GM12878 (cell line): ENCODE results near the gene MSLN. TPM values are rescaled to one million over a fixed set of nuclear protein-coding genes. Genes with fewer than 3 reads are reported as not detected.

Experiments
- ATAC-seq: fragments of 200-7000 bp; cut with Tn5 transposase; 3 replicates; pipeline ENCODE4 v1.9.1; 2020; ENCODE audit warnings: mild to moderate bottlenecking, moderate library complexity
- BruUV-seq: library from RNA; stranded (reverse); fragments of 400-500 nt; replicated peaks from 2 replicates; lab custom pipeline; 2021; lab: Mats Ljungman, UMichigan
- CTCF ChIA-PET: fragments of 300-600 bp; sonication (Branson Sonifier 250); formaldehyde crosslinking; extraction: SDS; loops from one replicate; lab custom pipeline; 2021; ENCODE audit warnings: inconsistent platforms; lab: Yijun Ruan, JAX
- POLR2A ChIA-PET: fragments of 350-600 bp; formaldehyde crosslinking; extraction: SDS; loops from one replicate; lab custom pipeline; 2021; ENCODE audit warnings: inconsistent platforms; lab: Charles Lee
- RAD21 ChIA-PET: fragments of 300-600 bp; sonication (Branson Sonifier 250); formaldehyde crosslinking; loops from one replicate; lab custom pipeline; 2023; ENCODE audit warnings: antibody characterized with exemption; ENCODE audit not compliant: unreplicated experiment; lab: Charles Lee
- SMC1A ChIA-PET: fragments of 300-600 bp; sonication (Branson Sonifier 250); formaldehyde crosslinking; loops from one replicate; lab custom pipeline; 2023; ENCODE audit not compliant: unreplicated experiment, uncharacterized antibody; lab: Charles Lee
- DNase-seq: peaks from one replicate; pipeline ENCODE4 v3.0.0-alpha.2; 2011; ENCODE audit warnings: low read depth, low spot score
- FAIRE-seq: peaks from 3 replicates; lab custom pipeline; 2011; peaks lifted over from hg19 to GRCh38; lab: Jason Lieb, UNC
- H2AFZ ChIP-seq: 2 replicates; pipeline ENCODE4 v1.6.0; 2011; ENCODE audit warnings: low read depth, low read length, control low read depth; ENCODE audit not compliant: control insufficient read depth
- H3K27ac ChIP-seq: 2 replicates; pipeline ENCODE4 v1.5.1; 2011; ENCODE audit warnings: control low read depth; ENCODE audit not compliant: control insufficient read depth, insufficient read depth
- H3K27me3 ChIP-seq, 2 experiments: replicated peaks in 1 of 2; 2 replicates each; pipeline versions ENCODE4 v1.6.0 to v1.6.1; 2011; ENCODE audit warnings: low read length in 1 of 2; ENCODE audit not compliant: control insufficient read depth in 2 of 2, insufficient read depth in 2 of 2
- H3K36me3 ChIP-seq, 2 experiments: 2 replicates each; pipeline ENCODE4 v1.5.1; 2011; ENCODE audit warnings: low read length in 1 of 2; ENCODE audit not compliant: control insufficient read depth in 2 of 2, insufficient read depth in 2 of 2
- H3K4me1 ChIP-seq: 2 replicates; pipeline ENCODE4 v1.6.1; 2011; ENCODE audit warnings: mild to moderate bottlenecking, low read length, moderate library complexity, mixed read lengths; ENCODE audit not compliant: control insufficient read depth, insufficient read depth
- H3K4me2 ChIP-seq: 2 replicates; pipeline ENCODE4 v1.6.0; 2011; ENCODE audit warnings: control low read depth; ENCODE audit not compliant: control insufficient read depth, insufficient read depth
- H3K4me3 ChIP-seq: fragments of 200-600 bp; sonication (generic); 2 replicates; pipeline ENCODE4 v1.5.1; 2016
- H3K79me2 ChIP-seq: 2 replicates; pipeline ENCODE4 v1.6.0; 2011; ENCODE audit warnings: low read length; ENCODE audit not compliant: control insufficient read depth, insufficient read depth
- H3K9ac ChIP-seq: 2 replicates; pipeline ENCODE4 v1.8.0; 2011; ENCODE audit warnings: low read length, control low read depth, mixed read lengths; ENCODE audit not compliant: control insufficient read depth, insufficient read depth
- H3K9me3 ChIP-seq: replicated peaks from 3 replicates; pipeline ENCODE4 v1.5.1; 2011; ENCODE audit warnings: mild to moderate bottlenecking, low read length; ENCODE audit not compliant: control insufficient read depth, insufficient read depth
- H4K20me1 ChIP-seq: 2 replicates; pipeline ENCODE4 v1.6.0; 2011; ENCODE audit not compliant: control insufficient read depth, insufficient read depth
- KAT2A ChIP-seq: conservative IDR thresholded peaks from 2 replicates; pipeline ENCODE4 v1.6.1; 2011; ENCODE audit warnings: low read depth, low read length; ENCODE audit not compliant: control insufficient read depth
- MEF2A ChIP-seq: IDR thresholded peaks from 2 replicates; pipeline ENCODE4 v1.6.1; 2011; ENCODE audit warnings: low read depth, mild to moderate bottlenecking, low read length, moderate library complexity; ENCODE audit not compliant: insufficient read depth
- NR2C2 ChIP-seq: IDR thresholded peaks from 2 replicates; pipeline ENCODE4 v1.6.1; 2011; ENCODE audit warnings: borderline replicate concordance, low read depth; ENCODE audit not compliant: control insufficient read depth, insufficient read length
- PAX5 ChIP-seq: IDR thresholded peaks from 2 replicates; pipeline ENCODE4 v1.6.1; 2011; ENCODE audit warnings: low read depth, low read length, borderline replicate concordance
- POU2F2 ChIP-seq: IDR thresholded peaks from 3 replicates; pipeline ENCODE4 v1.6.1; 2011; ENCODE audit warnings: low read depth, mild to moderate bottlenecking, low read length, borderline replicate concordance
- SIN3A ChIP-seq: IDR thresholded peaks from 2 replicates; pipeline ENCODE4 v1.6.1; 2012; ENCODE audit warnings: low read depth, low read length, improper control_type of control experiment
- SMC3 ChIP-seq: IDR thresholded peaks from 2 replicates; pipeline ENCODE4 v1.6.1; 2011; ENCODE audit warnings: low read length, improper control_type of control experiment, borderline replicate concordance
- WRNIP1 ChIP-seq: IDR thresholded peaks from 2 replicates; pipeline ENCODE4 v1.6.1; 2011; ENCODE audit warnings: low read depth, low read length, improper control_type of control experiment, borderline replicate concordance
- ZSCAN29 ChIP-seq: fragments of 450-650 bp; IDR thresholded peaks from 2 replicates; pipeline ENCODE4 v1.6.1; 2017; ENCODE audit warnings: mild to moderate bottlenecking, moderate library complexity
- WGBS: methylation state at CpG from one replicate; pipeline ENCODE4 v1.1.6; 2016; ENCODE audit warnings: low lambda C conversion rate; ENCODE audit not compliant: insufficient replicate concordance, insufficient coverage; ENCODE audit errors: missing lambda C conversion rate; 5-methylcytosine and 5-hydroxymethylcytosine counted together
- in situ Hi-C: fragments of 300-500 bp; cut with MboI; formaldehyde crosslinking; loops from 9 replicates; pipeline ENCODE4 v1.14.3; 2018; ENCODE audit warnings: mixed read lengths
- intact Hi-C: fragments of 100-400 bp; cut with micrococcal nuclease; formaldehyde crosslinking; loops from one replicate; pipeline ENCODE4 v1.14.2; 2022; ENCODE audit not compliant: unreplicated experiment
- polyA plus RNA-seq, 11 experiments: library from polyadenylated mRNA; depleted of rRNA in 4 of 11; unstranded in 6 of 11; stranded (reverse) in 5 of 11; fragments of >200 nt; fragmentation: Nextera tagmentation in 4 of 11; fragmentation: Illumina TruSeq in 1 of 11; extraction: Ambion mirVana in 4 of 11; extraction: Trizol in 1 of 11; gene quantifications; 1 replicate in 1 of 11; 2 replicates in 10 of 11; pipeline versions ENCODE4 v1.2.1 to v1.2.3, GENCODE V29; 2011 to 2016; ENCODE audit warnings: inconsistent platforms in 2 of 11, missing spikeins in 2 of 11, low read depth in 1 of 11
- total RNA-seq, 4 experiments: library from RNA; depleted of rRNA in 3 of 4; stranded (reverse); fragments of >200 nt in 3 of 4; fragmentation: Illumina TruSeq in 1 of 4; extraction: Trizol in 1 of 4; gene quantifications; 2 replicates each; pipeline versions ENCODE4 v1.2.1 to v1.2.3, GENCODE V29; 2013 to 2021
- TF ChIP-seq, protein P1 (sequence below): IDR thresholded peaks from 2 replicates; pipeline ENCODE4 v1.6.1; 2011; ENCODE audit warnings: low read depth, low read length, improper control_type of control experiment, borderline replicate concordance
- TF ChIP-seq, protein P2 (sequence below): fragments of 450-650 bp; formaldehyde crosslinking; IDR thresholded peaks from 2 replicates; pipeline ENCODE4 v1.4.0; 2022; ENCODE audit warnings: mild to moderate bottlenecking, moderate library complexity
- TF ChIP-seq, protein P3 (sequence below): fragments of 450-650 bp; IDR thresholded peaks from 2 replicates; pipeline ENCODE4 v1.6.1; 2017; ENCODE audit warnings: mild to moderate bottlenecking, moderate library complexity

The MSLN gene
- total and polyA plus RNA-seq, 10 of the 15 experiments (the other 5 are each of a cell fraction or from before 2014, with no cell fraction given): 0.08 TPM; not detected in 9

DNA sequence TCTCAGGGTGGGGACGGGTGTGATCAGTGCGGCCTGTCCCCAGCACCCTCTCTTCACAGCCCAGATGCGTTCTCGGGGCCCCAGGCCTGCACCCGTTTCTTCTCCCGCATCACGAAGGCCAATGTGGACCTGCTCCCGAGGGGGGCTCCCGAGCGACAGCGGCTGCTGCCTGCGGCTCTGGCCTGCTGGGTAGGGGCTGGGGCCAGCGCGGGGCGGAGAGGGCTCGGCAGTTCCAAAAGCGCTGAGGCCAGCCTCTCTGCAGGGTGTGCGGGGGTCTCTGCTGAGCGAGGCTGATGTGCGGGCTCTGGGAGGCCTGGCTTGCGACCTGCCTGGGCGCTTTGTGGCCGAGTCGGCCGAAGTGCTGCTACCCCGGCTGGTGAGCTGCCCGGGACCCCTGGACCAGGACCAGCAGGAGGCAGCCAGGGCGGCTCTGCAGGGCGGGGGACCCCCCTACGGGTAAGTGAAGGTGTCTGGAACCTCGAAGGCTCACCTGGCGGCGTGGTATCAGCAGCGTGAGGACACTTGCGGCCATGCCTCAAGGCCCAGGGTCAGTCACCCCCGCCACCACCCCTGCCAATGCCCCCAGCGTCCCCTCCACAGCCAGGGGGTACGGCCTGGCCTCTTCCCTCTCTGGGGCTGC is 4.4 kb downstream of the MSLN start (continued):
- TF ChIP-seq, protein P1, sequence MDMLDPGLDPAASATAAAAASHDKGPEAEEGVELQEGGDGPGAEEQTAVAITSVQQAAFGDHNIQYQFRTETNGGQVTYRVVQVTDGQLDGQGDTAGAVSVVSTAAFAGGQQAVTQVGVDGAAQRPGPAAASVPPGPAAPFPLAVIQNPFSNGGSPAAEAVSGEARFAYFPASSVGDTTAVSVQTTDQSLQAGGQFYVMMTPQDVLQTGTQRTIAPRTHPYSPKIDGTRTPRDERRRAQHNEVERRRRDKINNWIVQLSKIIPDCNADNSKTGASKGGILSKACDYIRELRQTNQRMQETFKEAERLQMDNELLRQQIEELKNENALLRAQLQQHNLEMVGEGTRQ: no peak
- TF ChIP-seq POU2F2: no peak
- TF ChIP-seq KAT2A: no peak
- TF ChIP-seq NR2C2: no peak
- TF ChIP-seq ZSCAN29: no peak
- no peak for TF ChIP-seq WRNIP1
- no peak for TF ChIP-seq MEF2A
- TF ChIP-seq, all 136 proteins: peak for 0

DNA sequence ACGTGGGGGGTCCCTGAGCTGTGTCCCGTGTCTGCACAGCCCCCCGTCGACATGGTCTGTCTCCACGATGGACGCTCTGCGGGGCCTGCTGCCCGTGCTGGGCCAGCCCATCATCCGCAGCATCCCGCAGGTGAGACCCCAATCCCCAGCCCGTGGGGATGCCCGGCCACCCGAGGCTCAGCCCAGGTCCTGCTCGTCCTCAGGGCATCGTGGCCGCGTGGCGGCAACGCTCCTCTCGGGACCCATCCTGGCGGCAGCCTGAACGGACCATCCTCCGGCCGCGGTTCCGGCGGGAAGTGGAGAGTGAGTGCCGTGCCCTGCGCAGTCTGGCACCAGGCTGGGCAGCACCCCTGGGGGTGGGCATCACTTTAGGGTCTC is 4.9 kb downstream of the MSLN start:
- H3K27ac ChIP-seq: no peak overlapping the region
- RAD21 ChIA-PET: no interaction called here
- WGBS: 79% methylated on average over 29 of the region's 29 CpGs
- H3K27me3 ChIP-seq: no peaks in the 10 kb centered on the region
- CTCF ChIA-PET: no interaction called here
- no peak overlapping the region for H3K4me2 ChIP-seq
- POLR2A ChIA-PET: no interaction called here
- intact Hi-C loops (no loop called here), in situ Hi-C loops (no loop called here)
- SMC1A ChIA-PET: no interaction called here
- H3K4me1 ChIP-seq: no peaks in the 10 kb centered on the region
- no TSS peak for BruUV-seq
- FAIRE-seq (no peak), DNase-seq (no peak), ATAC-seq (no peak)
- H3K4me3 ChIP-seq: no peak overlapping the region
- H3K9ac ChIP-seq: no peak overlapping the region
- no peaks in the 10 kb centered on the region for H3K9me3 ChIP-seq
- no peaks in the 10 kb centered on the region for H3K36me3 ChIP-seq
- no peaks in the 10 kb centered on the region for H3K79me2 ChIP-seq
- no peak overlapping the region for H2AFZ ChIP-seq
- no peaks in the 10 kb centered on the region for H4K20me1 ChIP-seq
- TF ChIP-seq SMC3: no peak
- no peak for TF ChIP-seq SIN3A
- TF ChIP-seq, protein P2, sequence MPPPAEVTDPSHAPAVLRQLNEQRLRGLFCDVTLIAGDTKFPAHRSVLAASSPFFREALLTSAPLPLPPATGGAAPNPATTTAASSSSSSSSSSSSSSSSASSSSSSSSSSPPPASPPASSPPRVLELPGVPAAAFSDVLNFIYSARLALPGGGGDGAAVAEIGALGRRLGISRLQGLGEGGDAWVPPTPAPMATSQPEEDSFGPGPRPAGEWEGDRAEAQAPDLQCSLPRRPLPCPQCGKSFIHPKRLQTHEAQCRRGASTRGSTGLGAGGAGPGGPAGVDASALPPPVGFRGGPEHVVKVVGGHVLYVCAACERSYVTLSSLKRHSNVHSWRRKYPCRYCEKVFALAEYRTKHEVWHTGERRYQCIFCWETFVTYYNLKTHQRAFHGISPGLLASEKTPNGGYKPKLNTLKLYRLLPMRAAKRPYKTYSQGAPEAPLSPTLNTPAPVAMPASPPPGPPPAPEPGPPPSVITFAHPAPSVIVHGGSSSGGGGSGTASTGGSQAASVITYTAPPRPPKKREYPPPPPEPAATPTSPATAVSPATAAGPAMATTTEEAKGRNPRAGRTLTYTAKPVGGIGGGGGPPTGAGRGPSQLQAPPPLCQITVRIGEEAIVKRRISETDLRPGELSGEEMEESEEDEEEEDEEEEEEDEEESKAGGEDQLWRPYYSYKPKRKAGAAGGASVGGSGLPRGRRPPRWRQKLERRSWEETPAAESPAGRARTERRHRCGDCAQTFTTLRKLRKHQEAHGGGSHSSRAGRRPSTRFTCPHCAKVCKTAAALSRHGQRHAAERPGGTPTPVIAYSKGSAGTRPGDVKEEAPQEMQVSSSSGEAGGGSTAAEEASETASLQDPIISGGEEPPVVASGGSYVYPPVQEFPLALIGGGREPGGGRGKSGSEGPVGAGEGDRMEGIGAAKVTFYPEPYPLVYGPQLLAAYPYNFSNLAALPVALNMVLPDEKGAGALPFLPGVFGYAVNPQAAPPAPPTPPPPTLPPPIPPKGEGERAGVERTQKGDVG (CRISPR knock-in tag): no peak
- no peak for TF ChIP-seq PAX5
- no peak for TF ChIP-seq ZSCAN29
- TF ChIP-seq, protein P3, sequence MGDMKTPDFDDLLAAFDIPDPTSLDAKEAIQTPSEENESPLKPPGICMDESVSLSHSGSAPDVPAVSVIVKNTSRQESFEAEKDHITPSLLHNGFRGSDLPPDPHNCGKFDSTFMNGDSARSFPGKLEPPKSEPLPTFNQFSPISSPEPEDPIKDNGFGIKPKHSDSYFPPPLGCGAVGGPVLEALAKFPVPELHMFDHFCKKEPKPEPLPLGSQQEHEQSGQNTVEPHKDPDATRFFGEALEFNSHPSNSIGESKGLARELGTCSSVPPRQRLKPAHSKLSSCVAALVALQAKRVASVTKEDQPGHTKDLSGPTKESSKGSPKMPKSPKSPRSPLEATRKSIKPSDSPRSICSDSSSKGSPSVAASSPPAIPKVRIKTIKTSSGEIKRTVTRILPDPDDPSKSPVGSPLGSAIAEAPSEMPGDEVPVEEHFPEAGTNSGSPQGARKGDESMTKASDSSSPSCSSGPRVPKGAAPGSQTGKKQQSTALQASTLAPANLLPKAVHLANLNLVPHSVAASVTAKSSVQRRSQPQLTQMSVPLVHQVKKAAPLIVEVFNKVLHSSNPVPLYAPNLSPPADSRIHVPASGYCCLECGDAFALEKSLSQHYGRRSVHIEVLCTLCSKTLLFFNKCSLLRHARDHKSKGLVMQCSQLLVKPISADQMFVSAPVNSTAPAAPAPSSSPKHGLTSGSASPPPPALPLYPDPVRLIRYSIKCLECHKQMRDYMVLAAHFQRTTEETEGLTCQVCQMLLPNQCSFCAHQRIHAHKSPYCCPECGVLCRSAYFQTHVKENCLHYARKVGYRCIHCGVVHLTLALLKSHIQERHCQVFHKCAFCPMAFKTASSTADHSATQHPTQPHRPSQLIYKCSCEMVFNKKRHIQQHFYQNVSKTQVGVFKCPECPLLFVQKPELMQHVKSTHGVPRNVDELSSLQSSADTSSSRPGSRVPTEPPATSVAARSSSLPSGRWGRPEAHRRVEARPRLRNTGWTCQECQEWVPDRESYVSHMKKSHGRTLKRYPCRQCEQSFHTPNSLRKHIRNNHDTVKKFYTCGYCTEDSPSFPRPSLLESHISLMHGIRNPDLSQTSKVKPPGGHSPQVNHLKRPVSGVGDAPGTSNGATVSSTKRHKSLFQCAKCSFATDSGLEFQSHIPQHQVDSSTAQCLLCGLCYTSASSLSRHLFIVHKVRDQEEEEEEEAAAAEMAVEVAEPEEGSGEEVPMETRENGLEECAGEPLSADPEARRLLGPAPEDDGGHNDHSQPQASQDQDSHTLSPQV: no peak
